ENCODE results near the gene BRD3.
A peak's percentile ranks its signal among the peaks of the same experiment; 100 is the strongest.
"Not testable (repeated sequence)": the region's sequence is repeated elsewhere in the genome, so short reads cannot be mapped to it uniquely, and the experiment has no call there.

The BRD3 gene

GRCh38 chr9:133993635-133994253 lies 74.1 kb downstream of the BRD3 start:
- no peak for DNase-seq (ENCODE audit: low read depth)

GRCh38 chr9:133992780-133993634 lies 74.8 kb downstream of the BRD3 start:
- DNase-seq (ENCODE audit: low read depth), result peak; percentile 74

- peak; percentile 40 for DNase-seq (ENCODE audit: low read depth)
Measured at GRCh38 chr9:133991964-133992779, 75.7 kb downstream of the BRD3 start, which contains the start of gene VAV2. TSS of gene VAV2 (minus strand) at chr9:133992324. CDS start at chr9:133992278, 46 bp downstream.

GRCh38 chr9:133991214-133991921 lies 76.5 kb downstream of the BRD3 start:
- DNase-seq (ENCODE audit: low read depth), result no peak

- no peak for DNase-seq (ENCODE audit: low read depth)
Measured at GRCh38 chr9:133990366-133991213, 77.2 kb downstream of the BRD3 start.

- DNase-seq (ENCODE audit: low read depth), result no peak
Measured at GRCh38 chr9:133989625-133990365, 78.0 kb downstream of the BRD3 start.

- not testable (repeated sequence) for DNase-seq (ENCODE audit: low read depth)
Measured at GRCh38 chr9:133988771-133989170, 79.1 kb downstream of the BRD3 start.

GRCh38 chr9:133987946-133988665 lies 79.7 kb downstream of the BRD3 start:
- no peak for DNase-seq (ENCODE audit: low read depth)

- no peak for DNase-seq (ENCODE audit: low read depth)
Measured at GRCh38 chr9:133987446-133987788, 80.4 kb downstream of the BRD3 start.

- DNase-seq (ENCODE audit: low read depth), result no peak
Measured at GRCh38 chr9:133986774-133987445, 80.9 kb downstream of the BRD3 start.

- no peak for DNase-seq (ENCODE audit: low read depth)
Measured at GRCh38 chr9:133986061-133986460, 81.8 kb downstream of the BRD3 start.

- DNase-seq (ENCODE audit: low read depth), result no peak
Measured at GRCh38 chr9:133982971-133983720, 84.7 kb downstream of the BRD3 start.

GRCh38 chr9:133981958-133982681 lies 85.7 kb downstream of the BRD3 start:
- no peak for DNase-seq (ENCODE audit: low read depth)

GRCh38 chr9:133981589-133981957 lies 86.3 kb downstream of the BRD3 start:
- DNase-seq (ENCODE audit: low read depth), result no peak

- DNase-seq (ENCODE audit: low read depth), result no peak
Measured at GRCh38 chr9:133980864-133981588, 86.8 kb downstream of the BRD3 start.
